ENCODE measurements around the gene MAST2. TPM values are rescaled to one million over a fixed set of nuclear protein-coding genes. Genes with fewer than 3 reads are reported as not detected.
A peak's percentile ranks its signal among the peaks of the same experiment; 100 is the strongest.

The MAST2 gene
- total and polyA plus RNA-seq, 9 of the 15 experiments (the other 6 are each of a cell fraction or from before 2014, with no cell fraction given): 0.73 to 32.0 (median 17.8) TPM

DNA sequence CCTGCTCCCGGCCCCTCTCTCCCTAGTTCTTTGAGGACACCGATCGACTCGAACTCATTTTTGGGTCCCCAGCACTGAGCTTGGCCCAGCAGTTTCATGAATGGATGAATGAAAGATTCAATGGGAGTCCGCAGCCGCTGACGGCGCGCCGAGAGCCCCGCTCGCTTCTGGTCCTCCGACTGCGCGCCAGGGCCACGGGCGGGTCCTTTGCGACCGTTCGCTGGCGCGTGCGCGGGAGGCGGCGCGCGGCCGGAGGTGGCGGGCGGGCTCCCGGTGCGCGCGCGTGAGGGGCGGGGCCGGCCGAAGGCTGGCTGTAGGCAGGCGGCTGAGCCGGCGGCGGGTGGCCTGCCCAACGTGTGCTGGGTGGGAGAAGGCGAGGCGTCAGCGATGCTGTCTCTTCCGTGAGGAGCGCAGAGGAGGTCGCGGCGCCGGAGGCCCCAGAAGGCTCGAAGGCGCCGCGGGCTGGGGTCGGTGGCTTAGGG, at the start of gene MAST2 (continued):
- TF ChIP-seq HDAC1 (IDR thresholded peaks at IDR 0.05) (no peak), POU5F1 (IDR thresholded peaks at IDR 0.05; ENCODE audit: borderline replicate concordance, low read depth, low read length, partially characterized antibody) (peak; percentile 1)

- Histone ChIP-seq H3K4me1 (replicated peaks in 1 of 2; ENCODE audit: control insufficient read depth in 2 of 2, insufficient read depth in 2 of 2, low read length in 2 of 2) (peaks cover 14 to 38% of the 10 kb centered on the region in 2 experiments), H3K9me3 (replicated peaks; ENCODE audit: control insufficient read depth, insufficient read depth, low read depth, low read length) (no peaks in the 10 kb centered on the region), H4K20me1 (replicated peaks; ENCODE audit: control insufficient read depth, insufficient read depth, low read length) (no peaks in the 10 kb centered on the region), H3K36me3 (ENCODE audit: control insufficient read depth, insufficient read depth, low read length) (no peaks in the 10 kb centered on the region), H3K27me3 (ENCODE audit: control insufficient read depth in 2 of 2, insufficient read depth in 2 of 2, low read length in 2 of 2) (no peaks in the 10 kb centered on the region), H3K9ac (ENCODE audit: insufficient read depth in 1 of 2, low read depth in 2 of 2, low read length in 2 of 2) (no peak overlapping the region), H3K4me2 (ENCODE audit: insufficient read depth, low read length) (no peak overlapping the region), H3K4me3 (no peak overlapping the region), H2AFZ (ENCODE audit: low read depth, low read length) (peak overlapping the region; percentile 51; the same call in 1 of the 2 replicates), H3K9me1 (ENCODE audit: control insufficient read depth, insufficient read depth, low read length) (no peaks in the 10 kb centered on the region), H3K27ac (ENCODE audit: extremely low read depth, low read depth, low read length) (no peak overlapping the region), H3K79me2 (ENCODE audit: control insufficient read depth, insufficient read depth, low read length) (no peaks in the 10 kb centered on the region)
- in situ Hi-C loops (cut with MboI): no loop called here
- no TSS peak for BruUV-seq (replicated peaks)
- intact Hi-C loops (cut with micrococcal nuclease): no loop called here
- ChIA-PET POLR2A (interaction anchor here (1.5 kb wide), 1 partner anchor 9 kb away, joined by 3 read pairs; no protein-coding TSS in a partner anchor), CTCF (ENCODE audit: low intra/inter-chr PET ratio) (interaction anchor here (0.6 kb wide), 1 partner anchor 19 kb away, joined by 3 read pairs; no protein-coding TSS in a partner anchor)
- 15% methylated on average over 5 of the region's 5 CpGs for WGBS (ENCODE audit: insufficient coverage, low coverage, missing lambda C conversion rate)
- no peak for ATAC-seq
- no peak for DNase-seq (ENCODE audit: extremely low read depth in 1 of 4, low spot score in 3 of 4)
- FAIRE-seq: no peak
- TF ChIP-seq TEAD1 (CRISPR knock-in tag; IDR thresholded peaks at IDR 0.05) (no peak), FOXM1 (IDR thresholded peaks at IDR 0.05; ENCODE audit: low read depth) (peak; percentile 23; the same call in 1 of the 2 replicates), FOXM1 (CRISPR knock-in tag; IDR thresholded peaks at IDR 0.05; ENCODE audit: low read depth) (no peak), CTBP1 (IDR thresholded peaks at IDR 0.05; ENCODE audit: borderline replicate concordance) (0 out of 2 replicates have a peak, but pooled peaks have one; percentile 24), CHCHD3 (CRISPR knock-in tag; IDR thresholded peaks at IDR 0.05) (no peak), ESRRA (IDR thresholded peaks at IDR 0.05; ENCODE audit: borderline replicate concordance, low read depth) (peak; percentile 63)
- TF ChIP-seq, protein P1, sequence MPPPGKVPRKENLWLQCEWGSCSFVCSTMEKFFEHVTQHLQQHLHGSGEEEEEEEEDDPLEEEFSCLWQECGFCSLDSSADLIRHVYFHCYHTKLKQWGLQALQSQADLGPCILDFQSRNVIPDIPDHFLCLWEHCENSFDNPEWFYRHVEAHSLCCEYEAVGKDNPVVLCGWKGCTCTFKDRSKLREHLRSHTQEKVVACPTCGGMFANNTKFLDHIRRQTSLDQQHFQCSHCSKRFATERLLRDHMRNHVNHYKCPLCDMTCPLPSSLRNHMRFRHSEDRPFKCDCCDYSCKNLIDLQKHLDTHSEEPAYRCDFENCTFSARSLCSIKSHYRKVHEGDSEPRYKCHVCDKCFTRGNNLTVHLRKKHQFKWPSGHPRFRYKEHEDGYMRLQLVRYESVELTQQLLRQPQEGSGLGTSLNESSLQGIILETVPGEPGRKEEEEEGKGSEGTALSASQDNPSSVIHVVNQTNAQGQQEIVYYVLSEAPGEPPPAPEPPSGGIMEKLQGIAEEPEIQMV (tag; conservative IDR thresholded peaks at IDR 0.05; ENCODE audit: low read depth): 0 out of 2 replicates have a peak, but pooled peaks have one; percentile 3
- TF ChIP-seq, protein P2, sequence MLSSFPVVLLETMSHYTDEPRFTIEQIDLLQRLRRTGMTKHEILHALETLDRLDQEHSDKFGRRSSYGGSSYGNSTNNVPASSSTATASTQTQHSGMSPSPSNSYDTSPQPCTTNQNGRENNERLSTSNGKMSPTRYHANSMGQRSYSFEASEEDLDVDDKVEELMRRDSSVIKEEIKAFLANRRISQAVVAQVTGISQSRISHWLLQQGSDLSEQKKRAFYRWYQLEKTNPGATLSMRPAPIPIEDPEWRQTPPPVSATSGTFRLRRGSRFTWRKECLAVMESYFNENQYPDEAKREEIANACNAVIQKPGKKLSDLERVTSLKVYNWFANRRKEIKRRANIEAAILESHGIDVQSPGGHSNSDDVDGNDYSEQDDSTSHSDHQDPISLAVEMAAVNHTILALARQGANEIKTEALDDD (IDR thresholded peaks at IDR 0.05): peak; percentile 71
Observed at GRCh38 chr1:45755697-45756096, 47.7 kb upstream of the MAST2 start.
